Measurements from ENCODE around the gene FSTL3.
A peak's percentile ranks its signal among the peaks of the same experiment; 100 is the strongest.

The FSTL3 gene

DNA sequence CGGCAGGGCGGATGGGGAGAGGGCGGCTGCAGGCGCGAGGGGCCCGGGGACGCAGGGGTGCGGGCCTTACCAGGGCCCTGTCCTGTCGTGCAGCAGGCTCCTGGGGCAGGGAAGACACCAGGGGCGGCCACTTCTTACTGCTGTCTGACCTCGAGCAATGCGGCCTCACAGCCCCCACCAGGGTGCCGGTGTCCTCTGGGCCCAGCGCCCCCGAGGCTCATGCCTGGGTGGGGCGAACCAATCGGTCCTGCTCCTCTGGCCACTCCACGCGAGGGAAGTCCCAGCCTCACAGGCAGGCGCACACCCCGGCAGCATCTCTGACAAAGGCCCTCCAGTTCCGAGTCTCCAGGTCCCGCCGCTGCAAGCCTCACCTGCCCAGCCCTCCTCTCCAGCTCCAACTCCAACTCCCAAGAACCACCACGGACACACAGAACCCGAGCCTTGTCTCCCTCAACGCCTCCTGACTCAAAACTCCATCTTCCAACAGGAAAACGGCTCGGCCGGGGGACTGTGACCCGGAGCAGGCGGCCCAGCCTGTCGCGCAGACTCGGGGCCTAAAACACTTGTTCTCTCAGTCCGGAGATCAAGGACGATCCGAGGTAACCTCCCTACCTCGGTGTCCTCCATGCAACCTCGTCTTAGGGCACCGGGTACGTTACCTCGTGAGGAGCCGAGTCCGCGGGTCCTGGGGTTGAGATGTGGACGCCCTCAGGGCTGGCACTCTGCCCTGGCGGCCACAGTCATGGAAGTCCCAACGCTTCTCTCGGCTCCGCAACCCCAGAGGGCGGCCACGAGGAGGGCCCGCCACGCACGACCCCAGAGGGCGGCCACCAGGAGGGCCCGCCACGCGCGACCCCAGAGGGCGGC is 30.0 kb upstream of the FSTL3 start:
- no peak for DNase-seq (ENCODE audit: low spot score)

DNA sequence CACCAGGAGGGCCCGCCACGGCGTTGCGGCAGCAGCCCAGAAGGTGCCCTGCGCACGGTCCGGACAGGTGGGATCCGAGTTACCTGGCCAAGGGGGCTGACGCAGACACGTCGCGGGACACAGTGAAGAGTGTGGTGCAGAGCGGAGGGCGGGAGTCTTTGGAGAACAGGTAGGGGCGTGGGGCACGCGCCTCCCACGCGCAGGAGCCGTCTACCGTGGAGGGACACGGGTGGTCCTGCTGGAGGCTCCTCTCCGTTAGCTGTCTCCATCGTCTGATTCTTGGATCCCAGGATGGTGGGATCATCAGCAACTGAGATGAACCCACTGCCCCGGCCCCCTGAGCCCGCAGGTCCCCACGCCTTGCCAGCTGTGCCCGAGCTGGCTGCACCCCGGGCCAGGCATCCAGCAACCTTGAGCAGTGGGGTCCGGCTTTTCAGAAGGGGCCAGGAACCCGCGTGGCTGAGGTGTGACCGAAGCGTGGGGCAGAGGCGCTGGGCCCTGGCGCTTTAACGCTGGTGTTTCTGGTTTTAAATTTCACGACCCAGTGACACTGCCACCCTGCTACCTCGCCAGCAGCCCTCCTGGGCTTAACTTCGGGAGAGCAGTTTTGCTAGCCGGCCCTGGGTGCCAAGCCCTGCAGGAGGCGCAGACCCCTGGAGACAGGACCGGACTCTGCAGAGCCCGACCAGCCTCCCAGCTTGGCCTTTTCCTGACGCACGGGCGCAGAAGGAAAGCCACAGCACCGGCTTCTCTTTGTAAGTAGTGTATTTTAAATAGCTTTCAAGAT is 29.2 kb upstream of the FSTL3 start:
- DNase-seq (ENCODE audit: low spot score), result no peak

DNA sequence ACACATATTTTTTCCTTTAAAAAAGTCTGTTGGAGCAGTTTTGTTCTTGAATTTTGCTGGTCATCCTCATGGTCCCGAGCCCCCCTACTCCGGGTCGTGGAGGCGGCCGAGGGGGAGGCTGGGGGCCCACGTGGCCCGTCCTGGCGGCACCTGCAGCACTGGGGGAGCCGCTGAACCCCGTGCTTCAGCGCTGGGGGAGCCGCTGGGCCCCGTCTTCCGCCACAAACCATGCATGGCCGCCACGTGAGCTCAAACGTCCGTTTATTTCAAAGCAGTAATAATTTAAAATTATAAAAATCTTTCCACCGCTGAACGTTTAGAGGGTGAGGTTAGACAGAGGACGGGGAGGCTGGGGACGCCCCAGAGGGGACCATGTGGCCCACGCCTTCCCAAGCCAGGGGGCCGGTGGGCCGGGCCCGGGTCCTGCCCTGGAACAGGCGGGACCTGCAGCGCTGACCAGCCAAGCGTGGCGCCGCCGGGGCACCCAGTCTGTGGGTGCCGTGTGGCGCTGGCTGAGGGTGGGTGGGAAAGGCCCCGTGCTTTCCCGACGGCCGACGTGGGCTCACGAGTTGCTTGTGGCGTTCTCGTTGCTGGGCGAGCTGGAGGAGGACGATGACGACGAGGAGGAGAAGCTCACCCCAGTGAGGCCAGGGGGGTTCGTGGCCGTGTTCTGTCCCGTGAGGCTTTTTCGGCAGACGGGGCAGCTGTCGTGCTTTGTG is 28.5 kb upstream of the FSTL3 start:
- no peak for DNase-seq (ENCODE audit: low spot score)

DNA sequence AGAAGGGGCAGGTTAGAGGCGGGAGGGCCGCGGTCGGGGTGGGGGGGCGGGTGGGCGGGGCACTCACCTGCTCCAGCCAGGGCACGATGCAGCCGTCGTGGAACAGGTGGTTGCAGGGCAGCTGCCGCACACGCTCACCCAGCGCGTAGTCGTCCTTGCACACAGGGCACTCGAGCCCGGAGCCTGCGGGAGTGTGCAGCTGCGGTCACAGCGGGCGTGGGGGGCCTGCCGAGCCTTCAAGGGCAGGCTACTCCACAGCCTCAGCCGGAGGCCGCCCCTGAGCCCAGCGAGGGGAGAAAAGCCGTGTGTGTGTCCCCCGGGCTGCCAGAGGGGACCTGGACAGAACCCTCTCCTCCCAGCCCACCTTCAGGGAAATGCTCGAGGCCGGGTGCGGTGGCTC is 27.9 kb upstream of the FSTL3 start:
- no peak for DNase-seq (ENCODE audit: low spot score)

DNA sequence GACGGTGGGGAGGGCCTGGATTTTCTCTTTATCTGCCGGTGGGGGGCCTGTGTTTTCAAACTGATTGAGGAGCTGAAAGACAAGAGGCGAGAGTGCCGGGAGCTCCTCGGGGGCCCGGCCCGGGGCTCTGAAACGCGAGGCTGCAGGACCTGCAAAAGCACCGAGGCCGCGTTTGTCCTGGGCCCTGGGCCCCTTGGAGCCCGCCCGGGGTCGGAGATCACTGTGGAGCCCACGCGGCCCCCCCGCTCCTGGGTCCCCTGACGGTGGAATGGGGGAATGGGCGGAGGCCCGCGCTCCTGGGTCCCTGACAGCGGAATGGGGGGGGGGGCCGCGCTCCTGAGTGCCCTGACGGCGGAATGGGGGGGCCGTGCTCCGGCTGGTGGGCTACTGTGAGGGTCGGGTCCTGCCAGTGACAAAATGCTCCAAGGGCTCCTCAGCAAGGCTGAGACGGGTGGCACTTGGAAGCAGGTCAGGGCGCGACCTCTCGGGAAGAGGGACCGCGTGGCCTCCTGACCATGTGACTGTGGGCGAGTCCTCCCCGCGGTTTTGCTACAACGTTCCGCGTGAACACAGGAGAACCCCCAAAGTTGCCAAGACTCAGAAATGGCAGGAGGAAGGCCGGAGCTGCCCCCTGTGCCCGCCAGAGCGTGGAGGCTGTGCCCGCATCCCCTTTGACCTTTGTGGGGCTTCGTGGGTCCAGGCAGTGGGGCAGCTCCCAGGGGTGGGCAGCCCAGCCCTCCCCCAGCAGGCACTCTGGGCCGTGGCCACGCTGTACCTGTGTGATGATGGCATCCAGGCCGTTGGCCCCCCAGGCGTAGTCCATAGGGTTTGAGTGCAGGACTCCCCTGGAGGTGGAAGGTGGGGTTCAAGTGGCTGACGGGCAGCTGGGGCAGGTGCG is 27.0 kb upstream of the FSTL3 start:
- DNase-seq (ENCODE audit: low spot score), result no peak

DNA sequence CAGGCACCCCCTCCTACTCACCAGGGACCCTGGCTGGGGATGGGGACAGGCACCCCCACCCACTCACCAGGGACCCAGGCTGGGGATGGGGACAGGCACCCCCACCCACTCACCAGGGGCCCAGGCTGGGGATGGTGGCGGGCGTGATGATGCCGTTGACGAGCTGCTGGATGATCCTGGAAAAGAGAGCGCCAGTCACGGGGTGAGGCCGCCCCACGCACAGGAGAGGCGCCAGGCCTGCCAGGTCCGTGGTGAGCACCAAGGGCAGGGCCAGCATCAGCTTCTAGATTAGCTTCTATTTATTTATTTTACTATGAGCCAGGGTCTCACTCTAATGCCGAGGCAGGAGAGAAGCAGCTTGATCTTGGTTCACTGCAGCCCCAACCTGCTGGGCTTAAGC is 26.1 kb upstream of the FSTL3 start:
- DNase-seq (ENCODE audit: low spot score), result no peak

DNA sequence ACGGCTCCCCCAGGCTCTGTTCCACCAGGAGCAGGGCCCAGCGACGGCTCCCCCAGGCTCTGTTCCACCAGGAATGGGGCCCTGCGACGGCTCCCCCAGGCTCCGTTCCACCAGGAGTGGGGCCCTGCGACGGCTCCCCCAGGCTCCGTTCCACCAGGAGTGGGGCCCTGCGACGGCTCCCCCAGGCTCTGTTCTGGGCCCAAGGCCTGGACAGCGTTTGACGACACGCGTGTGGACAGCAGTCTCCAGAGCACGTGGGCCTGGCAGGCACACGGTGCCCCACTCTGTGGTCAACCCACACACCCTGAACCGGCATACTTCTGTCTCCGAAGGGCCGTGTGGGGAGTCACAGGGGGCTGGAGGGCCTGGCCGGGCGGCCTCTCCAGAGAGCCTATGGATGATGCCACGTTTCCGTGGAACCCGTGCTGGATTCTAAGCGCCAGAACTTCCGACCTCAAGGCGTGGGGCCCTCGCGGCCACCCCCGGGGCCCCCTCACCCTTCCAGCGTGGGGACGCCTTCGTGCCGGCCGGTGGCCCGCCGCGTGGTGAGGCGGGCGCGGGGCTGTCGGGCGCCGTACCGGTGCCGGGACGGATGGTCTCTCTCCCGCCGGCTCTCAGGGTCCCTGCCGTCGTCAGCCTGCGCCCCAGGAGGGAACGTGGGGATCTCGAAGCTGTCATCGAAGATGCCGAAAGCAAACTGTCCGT is 24.9 kb upstream of the FSTL3 start:
- no peak for DNase-seq (ENCODE audit: low spot score)

DNA sequence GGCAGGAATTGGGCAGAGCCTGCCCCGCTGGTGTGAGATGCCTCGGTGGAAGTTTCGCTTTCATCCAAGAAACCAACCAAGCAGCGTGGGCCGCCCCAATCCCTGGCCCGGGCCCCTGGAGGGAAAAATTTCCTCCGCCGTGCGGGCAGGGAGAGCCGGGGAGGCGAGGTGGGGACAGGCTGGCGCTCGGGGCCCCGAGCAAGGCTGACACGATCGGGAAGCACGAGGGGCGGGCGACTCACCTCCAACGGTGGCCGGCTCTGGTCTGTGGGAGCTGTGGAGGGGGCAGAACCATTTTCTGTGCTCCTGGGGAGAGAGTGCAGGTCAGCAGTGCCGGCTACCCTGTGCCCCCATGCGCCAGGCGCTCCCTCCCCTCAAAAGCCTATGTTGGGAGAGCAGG is 24.2 kb upstream of the FSTL3 start:
- no peak for DNase-seq (ENCODE audit: low spot score)

DNA sequence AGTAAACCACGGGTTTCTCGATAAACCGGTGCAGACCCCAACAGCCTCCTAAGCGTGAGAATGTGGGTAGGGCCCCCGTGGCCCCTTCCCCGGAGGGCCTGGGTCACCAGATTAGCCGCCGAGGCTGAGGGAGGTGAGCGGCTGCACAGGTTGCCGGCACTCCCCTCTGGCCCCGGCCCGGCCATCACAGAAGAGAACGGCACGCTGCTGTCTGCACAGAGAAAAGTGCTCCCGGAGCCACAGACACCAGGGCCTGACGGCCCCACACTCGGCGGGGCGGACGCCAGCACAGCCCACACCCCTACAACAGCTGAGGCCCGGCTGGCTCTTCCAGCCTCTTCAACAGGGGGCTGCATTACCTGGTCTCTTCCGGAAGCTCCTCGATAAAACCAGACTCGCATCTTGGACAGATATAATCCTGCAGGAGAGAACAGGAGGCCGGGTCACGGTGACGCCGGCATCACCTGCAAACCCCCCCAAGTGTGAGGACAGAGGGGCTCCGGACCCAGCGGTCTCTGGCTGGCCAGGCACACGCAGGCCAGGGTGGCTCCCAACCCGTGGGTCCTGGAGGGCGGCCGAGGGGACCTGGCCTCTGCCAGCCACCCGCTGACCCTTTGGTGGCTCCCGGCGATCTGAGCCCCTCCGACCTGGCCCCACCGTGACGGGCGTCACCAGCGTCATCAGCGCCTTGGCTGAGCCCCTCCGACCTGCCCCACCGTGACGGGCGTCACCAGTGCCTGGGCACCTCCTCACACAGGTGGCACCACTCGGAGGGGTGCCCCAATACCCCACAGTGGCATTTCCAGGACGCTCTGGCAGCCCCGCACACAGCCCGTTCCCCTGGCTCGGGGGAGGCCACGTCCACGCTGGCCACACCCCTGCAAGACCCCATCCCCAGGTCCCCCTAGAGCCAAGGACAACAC is 23.5 kb upstream of the FSTL3 start:
- no peak for DNase-seq (ENCODE audit: low spot score)

DNA sequence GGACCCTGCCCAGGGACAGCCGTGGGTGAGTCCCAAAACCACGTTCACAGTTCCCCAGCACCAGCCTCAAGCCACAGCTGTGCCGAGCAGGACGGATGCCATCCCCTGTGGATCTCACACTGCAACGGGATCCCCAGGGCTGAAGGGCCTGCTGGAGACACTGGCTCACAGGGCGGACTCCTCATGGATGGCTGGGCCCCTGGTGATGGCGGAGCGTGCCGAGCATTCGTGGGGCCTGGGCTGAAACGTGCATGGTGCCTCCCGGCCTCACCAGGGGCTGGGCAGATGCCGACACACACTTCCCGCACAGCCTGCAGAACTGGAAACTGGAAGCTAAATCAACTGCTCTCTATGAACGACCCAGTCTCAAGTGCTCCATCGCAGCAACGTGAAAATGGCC is 22.8 kb upstream of the FSTL3 start:
- DNase-seq (ENCODE audit: low spot score), result no peak

DNA sequence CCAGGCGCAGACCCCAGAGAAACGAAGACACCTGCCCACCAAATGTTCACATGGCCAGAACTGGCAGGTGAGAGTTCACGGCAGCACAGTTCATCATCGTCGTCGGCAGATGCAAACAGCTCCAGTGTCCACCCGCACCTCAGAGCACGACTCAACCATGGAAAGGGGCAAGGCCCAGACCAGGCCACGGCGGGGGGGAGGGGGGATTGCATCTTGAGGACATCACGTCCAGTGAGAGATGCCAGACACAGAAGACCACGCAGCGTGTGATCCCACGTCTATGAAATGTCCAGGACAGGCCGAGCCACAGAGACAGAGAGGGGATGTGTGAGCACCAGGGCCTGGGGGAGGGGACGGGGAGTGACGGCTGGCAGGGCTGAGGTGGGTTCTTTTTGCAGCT is 20.5 kb upstream of the FSTL3 start:
- DNase-seq (ENCODE audit: low spot score), result no peak

DNA sequence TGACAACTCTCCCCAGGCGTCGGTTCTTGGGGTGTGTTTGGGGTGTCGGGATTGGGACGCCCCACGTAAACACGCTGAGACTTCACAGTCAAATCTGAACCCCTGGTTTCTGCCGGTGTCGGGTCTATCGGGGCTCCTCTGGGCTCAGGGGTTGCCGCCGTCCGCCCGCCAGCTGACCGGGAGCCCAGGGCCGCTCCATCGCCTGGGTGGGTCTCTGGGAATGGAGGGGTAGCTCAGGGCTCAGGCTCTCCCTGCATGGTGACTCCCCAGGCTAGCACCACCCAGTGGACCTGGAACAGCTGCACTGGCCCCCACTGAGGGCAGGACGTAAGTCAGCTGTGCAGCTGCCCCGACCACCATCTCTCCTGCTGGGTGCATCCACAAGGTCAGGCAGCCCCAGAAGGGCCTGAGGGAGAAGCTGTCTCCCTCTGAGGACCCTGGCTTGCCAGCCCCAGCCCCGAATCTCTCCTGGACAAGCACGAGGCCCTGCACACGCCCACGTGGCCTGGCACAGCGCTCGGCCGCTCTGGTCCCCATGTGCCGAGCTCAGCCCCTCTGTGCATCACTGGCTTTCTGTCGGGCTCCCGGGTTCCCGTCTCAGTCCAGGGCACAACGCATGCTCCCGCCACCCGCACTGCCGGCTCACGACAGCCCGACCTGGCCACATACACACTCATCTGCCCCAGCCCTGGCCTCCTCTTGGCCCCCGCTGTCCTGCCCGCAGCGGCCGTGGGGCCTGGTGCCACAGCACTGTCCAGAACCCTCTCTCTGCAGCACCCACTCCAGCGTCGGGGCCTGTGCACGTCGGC is 19.2 kb upstream of the FSTL3 start:
- no peak for DNase-seq (ENCODE audit: low spot score)

DNA sequence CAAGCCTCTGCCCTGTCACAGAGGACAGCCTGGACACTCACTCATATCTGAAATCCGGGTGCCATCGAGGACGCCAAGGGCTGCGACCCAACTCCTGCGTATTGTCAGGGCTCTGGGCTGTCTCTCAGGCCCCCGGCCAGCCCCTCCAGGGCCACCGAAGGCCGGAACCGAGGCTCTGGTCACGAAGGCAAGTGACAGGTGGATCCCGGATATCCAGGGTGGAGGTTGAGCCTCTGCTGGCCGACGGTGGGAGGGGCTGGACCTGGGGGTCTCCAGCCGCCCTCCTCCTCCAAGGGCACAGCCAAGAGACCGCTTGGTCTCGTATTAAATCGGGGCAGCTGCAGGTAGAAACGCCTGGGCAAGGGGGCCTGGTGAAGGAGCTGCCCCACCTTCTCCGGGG is 18.6 kb upstream of the FSTL3 start:
- no peak for DNase-seq (ENCODE audit: low spot score)

DNA sequence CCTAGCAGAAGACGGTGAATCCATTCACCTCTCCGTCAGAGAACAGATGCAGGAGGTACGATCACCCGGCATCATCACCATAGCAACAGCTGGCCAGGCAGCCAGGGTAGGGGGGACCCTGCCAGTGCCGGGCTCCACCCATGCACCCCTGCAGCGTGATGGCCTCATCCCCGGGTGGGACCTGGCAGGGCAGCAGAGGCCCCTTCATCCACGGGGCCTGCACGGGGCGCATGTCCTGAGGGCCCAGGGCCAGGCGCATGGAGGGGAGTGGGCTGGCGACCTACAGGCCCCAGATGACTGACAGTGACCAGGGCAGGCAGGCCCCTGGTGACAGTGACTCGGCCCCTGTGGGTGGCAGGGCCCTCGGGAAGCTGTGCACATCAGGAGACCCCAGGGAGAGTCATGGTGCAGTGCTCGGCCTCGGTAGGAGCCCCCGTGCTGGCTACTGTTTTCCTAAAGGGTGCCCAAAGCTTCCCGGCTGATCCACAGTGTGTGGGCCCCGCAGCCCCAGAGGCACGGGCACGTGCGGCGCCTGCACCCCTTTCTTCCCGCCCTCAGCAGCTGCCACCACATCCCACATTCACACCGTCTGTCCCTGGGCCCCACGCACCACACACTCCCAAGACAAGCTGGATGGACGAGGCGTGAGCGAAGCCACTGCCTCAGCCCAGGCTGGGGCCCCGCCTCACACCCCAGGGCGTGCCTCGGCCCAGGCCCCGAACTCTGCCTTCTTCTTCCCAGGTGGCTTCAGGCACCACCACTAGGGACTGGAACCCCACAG is 17.9 kb upstream of the FSTL3 start:
- DNase-seq (ENCODE audit: low spot score), result no peak

DNA sequence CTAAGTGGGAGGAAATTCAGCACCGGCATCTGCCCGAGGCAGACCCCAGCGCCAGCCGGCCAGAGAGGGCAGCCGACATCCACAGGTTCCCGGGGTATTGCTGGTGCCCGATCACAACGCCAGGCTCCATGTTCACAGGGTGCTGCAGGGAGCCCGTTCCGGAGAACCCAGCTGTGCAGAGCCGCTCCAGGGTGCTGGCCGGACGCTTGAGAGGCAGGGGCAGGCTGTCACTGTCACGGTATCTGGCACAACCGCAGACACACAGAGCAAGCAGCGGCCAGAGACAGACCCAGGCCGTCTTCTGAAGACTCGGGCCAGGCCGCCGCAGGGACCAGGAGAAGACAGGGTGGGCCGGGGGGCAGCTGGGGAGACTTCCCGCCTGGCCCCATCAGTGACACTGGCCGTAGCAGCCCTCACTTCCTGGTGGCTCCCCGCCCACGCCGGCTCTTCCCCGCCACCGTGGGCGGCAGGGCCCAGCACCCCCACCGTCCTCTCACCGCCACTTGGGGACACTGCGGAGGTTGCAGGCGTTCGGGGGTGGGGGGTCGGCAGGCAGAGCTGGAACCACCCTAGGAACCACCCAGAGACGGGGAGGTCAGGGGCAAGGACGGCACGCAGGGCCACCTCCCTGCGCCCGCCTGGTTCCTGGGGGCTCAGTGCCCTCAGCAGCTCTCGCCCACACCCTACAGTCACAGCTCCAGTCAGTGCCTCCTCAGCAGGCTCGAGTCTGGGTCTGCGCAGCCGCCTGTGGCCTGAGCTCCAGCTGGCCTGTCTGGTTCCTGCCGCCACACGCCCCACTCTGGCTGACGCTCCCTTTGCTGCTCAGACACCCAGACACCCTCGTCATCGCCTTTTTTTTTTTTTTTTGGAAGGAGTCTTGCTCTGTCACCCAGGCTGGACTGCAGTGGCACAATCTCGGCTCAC is 17.0 kb upstream of the FSTL3 start:
- peak; percentile 63 for DNase-seq (ENCODE audit: low spot score)

DNA sequence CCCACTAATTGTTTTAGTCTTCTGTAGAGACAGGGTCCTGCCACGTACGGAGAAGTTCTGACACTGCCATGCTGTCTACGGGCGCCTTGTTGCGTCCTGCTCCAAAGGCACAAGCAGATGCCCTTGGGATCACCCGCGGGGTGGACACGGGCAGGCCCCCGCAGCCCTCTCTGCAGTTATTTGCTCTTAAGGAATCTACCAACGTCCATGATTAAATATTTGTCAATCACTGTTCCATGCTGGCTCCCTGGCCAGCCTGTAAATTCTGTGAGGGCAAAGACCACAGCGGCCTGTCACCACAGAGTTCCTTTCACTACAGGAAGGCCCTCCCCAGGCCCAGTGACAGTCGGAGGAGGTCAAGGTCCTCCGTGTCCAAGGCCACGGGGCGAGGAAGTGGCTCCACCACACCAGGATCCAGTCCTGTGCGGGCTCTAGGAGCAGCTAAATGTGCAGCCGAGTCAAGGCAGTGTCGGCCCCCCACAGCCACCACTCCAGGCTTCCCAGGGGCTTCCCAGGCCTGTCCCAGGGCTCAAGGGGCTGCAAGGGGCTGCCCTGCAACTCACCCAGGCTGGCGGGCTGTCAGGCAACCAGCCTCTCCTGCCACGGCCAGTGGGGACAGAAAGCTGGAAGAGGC is 15.3 kb upstream of the FSTL3 start:
- DNase-seq (ENCODE audit: low spot score), result no peak
